MCF 10A (cell line): Measurements from ENCODE around the gene CNBP. TPM values are rescaled to one million over a fixed set of nuclear protein-coding genes. Genes with fewer than 3 reads are reported as not detected.
A peak's percentile ranks its signal among the peaks of the same experiment; 100 is the strongest.

ENCODE experiments used
- BruUV-seq: library from RNA; stranded (reverse); fragments of 400-500 nt; replicated peaks from 2 replicates; lab custom pipeline; 2021; lab: Mats Ljungman, UMichigan
- CTCF ChIA-PET: fragments of 300-600 bp; sonication (Branson Sonifier 250); formaldehyde crosslinking; extraction: SDS; loops from one replicate; lab custom pipeline; 2021; ENCODE audit warnings: antibody characterized with exemption, inconsistent platforms; lab: Yijun Ruan, JAX
- POLR2A ChIA-PET: fragments of 300-600, 350-650 bp; sonication (Branson Sonifier 250); formaldehyde crosslinking; extraction: SDS; loops from one replicate; lab custom pipeline; 2020; ENCODE audit warnings: antibody characterized with exemption, inconsistent platforms; lab: Yijun Ruan, JAX
- DNase-seq: peaks from one replicate; pipeline ENCODE4 v3.0.0-alpha.2; 2018; ENCODE audit not compliant: unreplicated experiment
- H3K27ac Mint-ChIP-seq: one replicate; pipeline ENCODE4 v1.8.0; 2022; ENCODE audit warnings: mild to moderate bottlenecking, low read depth, mixed read lengths; ENCODE audit not compliant: unreplicated experiment
- H3K27me3 Mint-ChIP-seq: one replicate; pipeline ENCODE4 v1.8.0; 2022; ENCODE audit warnings: mixed read lengths; ENCODE audit not compliant: insufficient read depth, unreplicated experiment
- H3K36me3 Mint-ChIP-seq: one replicate; pipeline ENCODE4 v1.8.0; 2022; ENCODE audit warnings: mild to moderate bottlenecking, moderate library complexity, mixed read lengths; ENCODE audit not compliant: insufficient read depth, unreplicated experiment
- H3K4me1 Mint-ChIP-seq: one replicate; pipeline ENCODE4 v1.8.0; 2022; ENCODE audit warnings: mixed read lengths; ENCODE audit not compliant: insufficient read depth, unreplicated experiment
- H3K4me3 Mint-ChIP-seq: one replicate; pipeline ENCODE4 v1.8.0; 2022; ENCODE audit warnings: mild to moderate bottlenecking, moderate library complexity, mixed read lengths; ENCODE audit not compliant: unreplicated experiment
- H3K9me3 Mint-ChIP-seq: one replicate; pipeline ENCODE4 v1.8.0; 2022; ENCODE audit warnings: mixed read lengths; ENCODE audit not compliant: unreplicated experiment
- intact Hi-C: fragments of 100-400 bp; cut with micrococcal nuclease; formaldehyde crosslinking; loops from 2 replicates; pipeline ENCODE4 v1.14.1; 2022
- total RNA-seq: library from RNA; stranded (reverse); gene quantifications from 2 replicates; pipeline ENCODE4 v1.2.3, GENCODE V29; 2022
- TF ChIP-seq, protein P1 (sequence below): fragments of 200-600 bp; IDR thresholded peaks from one replicate; pipeline ENCODE4 v1.8.0; 2022; ENCODE audit warnings: antibody characterized with exemption, mild to moderate bottlenecking; ENCODE audit not compliant: unreplicated experiment

CNBP gene
- total RNA-seq, 1 experiment from 2014 or later = 519 TPM

DNA sequence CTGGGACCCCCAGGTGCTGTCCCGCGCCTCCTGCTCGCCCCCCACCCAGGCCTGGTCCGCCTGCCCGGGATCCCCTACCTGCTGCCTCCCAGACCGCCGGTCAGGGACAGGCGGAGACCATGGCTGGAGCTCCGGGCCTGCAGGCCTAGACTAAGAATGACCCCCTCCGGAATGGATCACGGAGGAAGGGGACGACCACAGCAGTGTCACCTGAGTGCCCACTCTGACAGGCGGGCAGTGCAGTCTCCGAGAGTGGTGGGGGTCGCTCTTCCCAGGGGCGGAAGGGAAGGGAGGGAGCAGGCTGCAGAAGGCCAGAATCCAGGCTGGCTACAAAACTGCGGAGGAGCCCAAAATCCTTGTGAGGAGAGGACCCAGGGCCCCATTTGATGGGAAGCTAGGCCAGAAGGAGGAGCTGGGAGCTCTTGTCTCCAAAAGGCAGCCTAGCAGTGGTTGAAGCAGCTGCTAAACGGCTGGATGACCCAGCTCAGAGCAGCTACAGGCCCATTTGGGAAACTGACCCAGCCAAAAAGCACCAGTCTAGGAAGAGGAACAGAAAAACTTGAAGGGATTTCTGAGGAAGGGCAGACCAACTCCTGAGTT, 61.2 kb downstream of the CNBP start:
- ChIA-PET CTCF (interaction anchor here (0.6 to 7.4 kb wide), 7 partner anchors 56 to 155 kb away, joined by 3 to 67 read pairs (median 4); no protein-coding TSS in a partner anchor), POLR2A (interaction anchor here (0.7 to 4.7 kb wide), 11 partner anchors 9 to 190 kb away, joined by 3 to 33 read pairs (median 4); no protein-coding TSS in a partner anchor)
- no peak overlapping the region for H3K27ac Mint-ChIP-seq
- no peaks in the 10 kb centered on the region for H3K27me3 Mint-ChIP-seq
- peak overlapping the region; percentile 77 for H3K4me3 Mint-ChIP-seq
- no TSS peak for BruUV-seq
- H3K9me3 Mint-ChIP-seq = no peaks in the 10 kb centered on the region
- TF ChIP-seq, protein P1, sequence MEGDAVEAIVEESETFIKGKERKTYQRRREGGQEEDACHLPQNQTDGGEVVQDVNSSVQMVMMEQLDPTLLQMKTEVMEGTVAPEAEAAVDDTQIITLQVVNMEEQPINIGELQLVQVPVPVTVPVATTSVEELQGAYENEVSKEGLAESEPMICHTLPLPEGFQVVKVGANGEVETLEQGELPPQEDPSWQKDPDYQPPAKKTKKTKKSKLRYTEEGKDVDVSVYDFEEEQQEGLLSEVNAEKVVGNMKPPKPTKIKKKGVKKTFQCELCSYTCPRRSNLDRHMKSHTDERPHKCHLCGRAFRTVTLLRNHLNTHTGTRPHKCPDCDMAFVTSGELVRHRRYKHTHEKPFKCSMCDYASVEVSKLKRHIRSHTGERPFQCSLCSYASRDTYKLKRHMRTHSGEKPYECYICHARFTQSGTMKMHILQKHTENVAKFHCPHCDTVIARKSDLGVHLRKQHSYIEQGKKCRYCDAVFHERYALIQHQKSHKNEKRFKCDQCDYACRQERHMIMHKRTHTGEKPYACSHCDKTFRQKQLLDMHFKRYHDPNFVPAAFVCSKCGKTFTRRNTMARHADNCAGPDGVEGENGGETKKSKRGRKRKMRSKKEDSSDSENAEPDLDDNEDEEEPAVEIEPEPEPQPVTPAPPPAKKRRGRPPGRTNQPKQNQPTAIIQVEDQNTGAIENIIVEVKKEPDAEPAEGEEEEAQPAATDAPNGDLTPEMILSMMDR = no peak
- DNase-seq = no peak
- peaks cover 26% of the 10 kb centered on the region for H3K4me1 Mint-ChIP-seq
- intact Hi-C loops = loop anchor here (5.0 kb wide), 1 partner anchor 125 kb away; the partner anchor contains the start of gene COPG1
- peaks cover 23% of the 10 kb centered on the region for H3K36me3 Mint-ChIP-seq

DNA sequence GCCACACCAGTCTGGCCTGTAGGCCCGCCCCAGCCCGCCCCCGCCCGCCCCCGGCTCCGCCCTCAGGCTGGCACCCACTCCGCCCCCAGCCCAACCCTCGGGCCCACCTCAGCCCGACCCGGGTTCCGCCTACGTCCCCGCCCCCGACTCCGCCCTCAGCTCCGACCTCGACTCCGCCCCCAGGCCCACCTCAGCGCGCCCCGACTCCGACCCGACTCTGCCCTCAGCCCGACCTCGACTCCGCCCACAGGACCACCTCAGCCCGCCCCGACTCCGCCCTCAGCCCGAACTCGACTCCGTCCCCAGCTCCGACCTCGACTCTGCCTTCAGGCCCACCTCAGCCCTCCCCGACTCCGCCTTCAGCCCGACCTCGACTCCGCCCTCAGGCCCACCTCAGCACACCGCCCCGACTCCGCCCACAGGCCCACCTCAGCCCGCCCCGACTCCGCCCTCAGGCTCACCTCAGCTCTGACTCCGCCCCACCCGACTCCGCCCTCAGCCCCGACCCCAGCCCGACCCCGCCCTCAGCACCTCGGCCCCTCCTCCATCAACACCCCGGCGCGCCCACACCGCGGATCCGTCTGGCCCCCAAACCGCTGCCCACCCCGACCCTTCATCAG, 61.8 kb downstream of the CNBP start, which contains the start of gene RAB43:
RAB43 (minus strand) TSS at position 13 of the 620 bp plus-strand sequence. CDS start 315 bp downstream, outside the sequence.
- Mint-ChIP-seq H3K4me1 (peaks cover 26% of the 10 kb centered on the region), H3K27ac (peak within 1 kb of the TSS; percentile 82), H3K36me3 (peaks cover 26% of the 10 kb centered on the region), H3K4me3 (peak within 1 kb of the TSS; percentile 77), H3K27me3 (no peaks in the 10 kb centered on the region), H3K9me3 (no peaks in the 10 kb centered on the region)
- intact Hi-C loops = loop anchor here (2.0 to 5.0 kb wide), 2 partner anchors 69 to 125 kb away; partner anchors contain the start of gene COPG1
- DNase-seq = peak; percentile 79
- TF ChIP-seq, protein P1 = no peak
- no TSS peak for BruUV-seq
- POLR2A ChIA-PET = interaction anchor here (0.6 to 4.7 kb wide), 15 partner anchors 10 to 318 kb away, joined by 3 to 33 read pairs (median 5); partner anchors contain the start of genes COPG1, IFT122 and MBD4
- CTCF ChIA-PET = interaction anchor here (0.6 to 7.4 kb wide), 5 partner anchors 10 to 151 kb away, joined by 4 to 67 read pairs (median 10); no protein-coding TSS in a partner anchor

DNA sequence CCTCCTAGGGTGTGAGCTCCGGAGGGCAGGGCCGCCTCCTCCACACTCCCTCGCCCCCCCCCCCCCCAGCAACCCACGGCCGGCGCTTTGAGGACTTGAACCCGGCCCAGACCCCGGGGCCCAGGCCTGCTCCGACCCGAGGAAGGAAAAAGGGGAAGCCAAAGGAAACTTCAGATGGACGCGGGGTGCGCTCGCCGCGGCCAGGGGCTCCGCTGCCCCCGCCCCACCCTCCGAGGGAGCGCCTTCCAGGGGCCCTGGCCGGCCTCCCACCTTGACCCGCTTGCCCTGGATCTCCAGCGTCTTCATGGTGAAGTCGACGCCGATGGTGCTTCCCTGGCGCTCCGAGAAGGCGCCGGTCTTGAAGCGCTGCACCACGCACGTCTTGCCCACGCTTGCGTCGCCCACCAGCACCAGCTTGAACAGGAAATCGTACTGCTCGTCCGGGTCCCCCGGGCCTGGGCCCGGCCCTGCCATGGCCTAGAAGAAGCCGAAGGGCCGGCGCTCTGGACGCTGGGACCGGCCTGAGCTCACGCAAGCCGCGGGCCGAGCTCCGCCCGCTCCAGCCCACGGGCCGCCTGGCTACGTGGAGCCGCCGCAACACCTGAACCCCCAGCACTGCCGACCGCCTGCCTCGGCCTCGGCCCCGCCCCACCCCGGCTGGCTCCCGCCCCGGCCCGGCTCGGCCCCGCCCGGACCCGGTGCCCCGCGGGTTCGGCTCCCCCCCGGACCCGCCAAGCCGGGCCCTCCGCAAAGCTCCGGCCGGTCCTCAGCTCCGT, 62.5 kb downstream of the CNBP start:
- H3K27me3 Mint-ChIP-seq = no peaks in the 10 kb centered on the region
- H3K27ac Mint-ChIP-seq = peak overlapping the region; percentile 82
- no peaks in the 10 kb centered on the region for H3K9me3 Mint-ChIP-seq
- intact Hi-C loops = loop anchor here (2.0 to 5.0 kb wide), 2 partner anchors 68 to 126 kb away; partner anchors contain the start of gene COPG1
- peaks cover 26% of the 10 kb centered on the region for H3K4me1 Mint-ChIP-seq
- H3K4me3 Mint-ChIP-seq = peak overlapping the region; percentile 77
- H3K36me3 Mint-ChIP-seq = peaks cover 21% of the 10 kb centered on the region
- TSS peak; percentile 54 for BruUV-seq
- ChIA-PET CTCF (interaction anchor here (0.6 to 7.4 kb wide), 7 partner anchors 11 to 151 kb away, joined by 3 to 67 read pairs (median 10); no protein-coding TSS in a partner anchor), POLR2A (interaction anchor here (0.6 to 4.7 kb wide), 27 partner anchors 11 to 581 kb away, joined by 3 to 33 read pairs (median 4); partner anchors contain the start of genes CNBP, COPG1, IFT122 and MBD4)
- no peak for DNase-seq
- TF ChIP-seq, protein P1 = no peak
